HG02798 (cell line): Measurements from ENCODE around the gene ADGRL1.
"Not testable (repeated sequence)": the region's sequence is repeated elsewhere in the genome, so short reads cannot be mapped to it uniquely, and the experiment has no call there.

Experiments
- ATAC-seq: cut with Tn5 transposase; IDR thresholded peaks from one replicate; pipeline ENCODE4 v1.9.1; 2021; ENCODE audit warnings: mild to moderate bottlenecking; ENCODE audit not compliant: unreplicated experiment, poor library complexity

ADGRL1 gene

DNA sequence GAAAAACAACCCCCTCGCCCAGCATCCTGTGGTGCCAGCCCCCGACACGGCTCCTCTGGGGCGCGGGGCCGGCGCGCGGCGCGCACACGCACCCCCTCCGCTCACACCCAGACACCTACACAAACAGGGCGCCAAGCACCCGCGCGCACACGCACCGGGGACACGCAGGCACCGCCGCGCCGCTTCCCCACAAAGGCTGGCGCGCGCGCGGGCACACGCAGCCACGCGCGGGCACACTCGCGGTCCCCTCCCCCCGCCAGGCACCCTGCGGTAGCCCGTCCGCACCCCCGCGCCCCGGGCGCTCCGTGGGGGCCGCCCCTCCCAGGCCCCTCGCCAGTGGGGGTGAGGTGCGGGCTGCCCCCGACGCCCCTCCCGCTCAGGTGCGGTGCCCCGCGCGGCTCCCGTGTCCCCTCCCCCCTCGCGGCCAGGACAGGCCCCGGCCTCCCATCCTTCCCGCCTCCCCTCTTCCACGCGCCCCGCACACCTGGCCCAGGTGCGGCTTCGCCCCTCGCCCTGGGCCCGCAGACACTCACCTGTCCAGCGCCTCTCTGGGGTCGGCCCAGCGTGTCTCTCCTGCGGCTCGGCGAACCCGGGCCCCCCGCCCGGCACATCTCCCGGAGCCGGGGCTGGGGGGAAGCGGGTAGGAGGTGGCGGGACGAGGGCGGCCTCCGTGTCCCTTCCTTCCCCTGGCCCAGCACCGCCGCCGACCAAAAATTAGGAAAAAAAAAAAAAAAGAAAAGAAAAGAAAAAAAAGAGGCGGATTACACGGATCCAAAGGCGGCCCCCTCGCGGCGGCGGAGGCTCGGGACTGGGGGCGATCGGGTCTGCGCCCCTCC lies at the start of gene ADGRL1:
Gene ADGRL1, minus strand, starts transcription at position 718 of the 836 bp plus-strand sequence. CDS start 22,567 bp downstream, outside the sequence.
- not testable (repeated sequence) for ATAC-seq

DNA sequence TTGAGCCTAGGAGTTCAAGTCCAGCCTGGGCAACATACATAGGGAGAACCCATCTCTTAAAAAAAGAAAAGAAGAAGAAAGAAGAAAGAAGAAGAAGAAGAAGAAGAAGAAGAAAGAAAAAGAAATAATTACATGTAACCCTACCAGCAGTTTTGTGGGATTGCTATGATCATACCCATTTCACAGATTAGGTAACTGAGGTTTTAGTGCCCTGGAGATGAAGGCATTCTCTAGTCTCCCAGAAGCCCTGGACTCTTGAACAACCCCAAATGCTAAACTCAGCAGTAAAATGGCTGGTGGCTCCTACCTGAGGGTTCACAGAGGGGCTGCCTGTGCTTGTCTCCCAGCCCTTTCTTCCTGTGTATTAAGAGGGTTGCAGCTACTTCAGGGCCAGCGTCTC lies 49.3 kb upstream of the ADGRL1 start:
- ATAC-seq, result not testable (repeated sequence)

DNA sequence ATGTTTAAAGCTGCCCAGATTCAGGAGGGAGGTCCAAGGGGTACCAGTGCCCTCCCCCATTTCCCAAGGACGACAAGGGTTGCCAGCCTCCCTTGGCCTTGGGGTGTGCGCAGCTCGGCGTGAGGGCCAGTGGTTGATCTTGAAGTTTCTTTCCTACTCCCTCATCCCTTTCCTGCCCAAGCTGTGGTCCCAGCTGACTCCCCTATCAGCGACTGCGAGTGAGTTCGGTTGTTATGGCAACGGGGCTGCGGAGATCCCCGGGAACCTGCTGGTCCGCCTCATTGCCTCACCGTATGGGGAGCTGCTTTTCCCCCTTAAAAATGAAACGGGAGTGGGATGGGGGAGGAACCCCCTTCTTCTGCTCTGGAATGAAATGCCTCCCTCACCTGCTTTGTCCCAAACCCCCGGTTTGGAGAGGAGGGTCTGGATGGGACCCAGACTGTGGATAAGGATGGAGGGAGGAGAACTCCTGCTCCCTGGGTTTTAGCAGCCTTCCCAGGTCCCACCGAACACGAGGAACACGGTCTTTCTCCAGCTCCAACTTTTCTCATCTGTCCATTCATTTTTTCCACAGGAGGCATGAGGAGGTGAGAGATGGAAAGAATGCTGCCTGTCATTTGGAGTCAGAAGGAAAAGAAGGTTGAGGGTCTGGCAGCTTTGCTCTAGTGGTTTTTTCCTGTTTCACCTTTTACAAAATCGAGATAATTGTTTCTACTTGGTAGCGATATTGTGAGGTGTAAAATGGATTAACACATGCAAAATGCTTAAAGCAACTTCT lies 48.0 kb upstream of the ADGRL1 start:
- ATAC-seq, result not testable (repeated sequence)

DNA sequence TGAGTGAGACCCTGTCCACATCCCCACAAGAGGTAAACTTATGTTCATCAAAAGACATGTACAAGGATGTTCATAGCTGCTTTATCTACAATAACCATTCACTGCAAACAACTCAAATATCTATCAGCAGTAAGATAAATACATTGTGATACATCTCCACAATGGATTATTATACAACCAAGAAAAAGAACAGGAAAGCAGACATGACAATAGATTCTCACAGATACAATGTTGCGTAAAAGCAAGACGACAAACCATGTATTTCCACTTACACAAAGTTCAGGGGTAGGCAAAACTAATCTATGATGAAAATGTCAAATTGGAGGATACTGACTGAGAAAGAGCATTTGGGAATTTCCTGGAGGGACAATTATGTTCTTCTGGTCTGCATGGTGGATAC lies 46.2 kb upstream of the ADGRL1 start:
- not testable (repeated sequence) for ATAC-seq

DNA sequence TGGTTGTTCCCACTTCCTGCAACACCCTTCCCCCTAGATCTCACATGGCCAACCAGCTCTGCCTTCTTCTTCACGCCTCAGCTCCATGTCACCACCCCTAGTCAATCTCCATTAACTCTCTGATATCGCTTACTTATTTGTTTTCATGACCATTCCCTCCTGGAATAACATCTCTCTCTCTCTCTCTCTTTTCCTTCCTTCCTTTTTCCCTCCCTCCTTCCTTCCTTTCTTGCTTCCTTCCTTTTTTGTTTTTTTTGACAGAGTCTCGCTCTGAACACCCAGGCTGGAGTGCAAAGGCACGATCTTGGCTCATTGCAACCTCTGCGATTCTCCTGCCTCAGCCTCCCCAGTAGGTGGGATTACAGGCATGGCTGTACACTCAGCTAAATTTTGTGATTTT lies 44.9 kb upstream of the ADGRL1 start:
- ATAC-seq, result no peak

DNA sequence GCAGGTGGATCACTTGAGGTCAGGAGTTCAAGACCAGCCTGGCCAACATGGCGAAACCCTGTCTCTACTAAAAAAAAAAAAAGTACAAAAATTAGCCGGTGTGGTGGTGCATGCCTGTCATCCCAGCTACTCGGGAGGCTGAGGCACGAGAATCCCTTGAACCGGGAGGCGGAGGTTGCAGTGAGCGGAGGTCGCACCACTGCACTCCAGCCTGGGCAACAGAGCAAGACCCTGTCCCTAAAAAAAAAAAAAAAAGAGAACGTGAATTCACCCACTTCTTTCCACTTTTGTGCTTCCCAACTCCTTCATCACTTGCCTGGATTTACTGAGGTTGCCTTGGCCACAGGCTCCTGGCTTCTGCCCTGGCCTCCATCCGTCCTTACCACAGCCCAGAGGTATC lies 44.3 kb upstream of the ADGRL1 start:
- not testable (repeated sequence) for ATAC-seq

DNA sequence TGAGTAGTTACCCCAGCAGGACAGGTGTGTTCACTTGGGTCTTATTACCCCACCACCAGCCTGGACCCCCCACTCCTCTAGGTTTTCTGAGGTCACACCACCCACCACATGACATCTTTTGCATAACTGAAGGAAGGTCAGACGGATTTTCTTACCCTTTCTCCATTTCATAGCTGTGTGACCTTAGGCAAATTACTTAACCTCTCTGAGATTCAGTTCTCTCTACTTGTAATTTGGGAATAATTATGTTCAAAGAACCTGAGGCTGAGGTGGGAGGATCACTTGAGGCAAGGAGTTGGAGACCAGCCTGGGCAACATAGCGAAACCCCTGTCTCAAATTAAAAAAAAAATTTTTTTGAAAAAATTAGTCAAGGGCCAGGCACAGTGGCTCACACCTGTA lies 43.9 kb upstream of the ADGRL1 start:
- not testable (repeated sequence) for ATAC-seq

DNA sequence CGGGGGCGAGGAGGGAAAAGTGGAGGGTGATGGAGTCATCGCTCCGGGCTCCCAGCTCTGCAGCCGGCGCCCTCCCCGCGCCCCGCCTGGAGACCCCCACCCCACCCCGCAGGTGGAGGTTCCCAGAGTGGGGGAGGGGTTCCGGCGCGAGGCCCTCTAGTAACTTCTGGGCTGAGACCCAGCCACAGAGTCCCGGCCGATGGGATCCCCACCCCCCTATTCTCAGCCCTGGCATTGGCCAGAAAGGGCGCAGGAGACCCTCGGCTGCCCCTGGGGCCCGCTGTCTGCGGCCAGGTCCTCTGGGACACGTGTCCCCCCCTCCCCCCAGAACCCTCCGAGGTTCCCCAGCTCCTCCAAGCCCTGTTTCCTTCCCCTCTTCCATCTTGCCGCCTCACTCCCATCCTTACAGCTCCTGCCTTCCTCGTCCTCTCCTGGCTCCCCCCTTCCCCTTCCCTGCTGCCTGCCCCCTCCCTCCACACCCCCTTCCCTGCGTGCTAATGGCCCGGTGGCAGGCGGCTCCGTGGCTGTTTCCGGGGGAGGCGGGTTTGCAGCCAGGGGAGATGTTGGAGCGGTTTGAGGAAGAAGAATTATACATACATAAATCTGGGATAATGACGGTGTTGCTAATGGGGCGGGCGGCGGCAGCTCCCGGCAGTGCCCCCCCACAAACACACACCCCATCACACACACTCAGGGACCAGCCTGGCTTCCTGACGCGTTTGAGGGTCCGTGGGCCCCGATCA lies 43.2 kb upstream of the ADGRL1 start:
- not testable (repeated sequence) for ATAC-seq

DNA sequence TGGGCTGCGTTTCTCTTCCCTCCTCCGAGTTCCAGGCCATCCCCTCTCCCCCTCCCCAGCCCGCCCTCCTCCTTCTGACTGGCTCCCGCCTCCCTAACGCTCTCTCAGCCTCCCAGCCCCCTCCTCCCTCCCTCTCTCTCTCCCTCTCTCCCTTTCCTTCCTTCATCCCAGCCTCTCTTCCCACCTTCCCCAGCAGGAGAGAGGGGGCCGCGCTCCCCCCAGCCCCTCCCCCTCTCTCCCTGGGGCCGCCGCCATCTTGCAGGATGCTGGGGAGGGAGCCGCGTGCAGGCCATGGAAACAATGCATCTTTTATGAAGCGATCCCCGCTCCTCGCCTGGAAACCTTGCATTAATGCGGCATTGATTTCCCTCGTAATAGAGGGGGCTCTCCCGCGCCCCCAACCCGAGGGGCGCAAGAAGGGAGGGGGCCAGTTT lies 42.6 kb upstream of the ADGRL1 start:
- ATAC-seq, result no peak

DNA sequence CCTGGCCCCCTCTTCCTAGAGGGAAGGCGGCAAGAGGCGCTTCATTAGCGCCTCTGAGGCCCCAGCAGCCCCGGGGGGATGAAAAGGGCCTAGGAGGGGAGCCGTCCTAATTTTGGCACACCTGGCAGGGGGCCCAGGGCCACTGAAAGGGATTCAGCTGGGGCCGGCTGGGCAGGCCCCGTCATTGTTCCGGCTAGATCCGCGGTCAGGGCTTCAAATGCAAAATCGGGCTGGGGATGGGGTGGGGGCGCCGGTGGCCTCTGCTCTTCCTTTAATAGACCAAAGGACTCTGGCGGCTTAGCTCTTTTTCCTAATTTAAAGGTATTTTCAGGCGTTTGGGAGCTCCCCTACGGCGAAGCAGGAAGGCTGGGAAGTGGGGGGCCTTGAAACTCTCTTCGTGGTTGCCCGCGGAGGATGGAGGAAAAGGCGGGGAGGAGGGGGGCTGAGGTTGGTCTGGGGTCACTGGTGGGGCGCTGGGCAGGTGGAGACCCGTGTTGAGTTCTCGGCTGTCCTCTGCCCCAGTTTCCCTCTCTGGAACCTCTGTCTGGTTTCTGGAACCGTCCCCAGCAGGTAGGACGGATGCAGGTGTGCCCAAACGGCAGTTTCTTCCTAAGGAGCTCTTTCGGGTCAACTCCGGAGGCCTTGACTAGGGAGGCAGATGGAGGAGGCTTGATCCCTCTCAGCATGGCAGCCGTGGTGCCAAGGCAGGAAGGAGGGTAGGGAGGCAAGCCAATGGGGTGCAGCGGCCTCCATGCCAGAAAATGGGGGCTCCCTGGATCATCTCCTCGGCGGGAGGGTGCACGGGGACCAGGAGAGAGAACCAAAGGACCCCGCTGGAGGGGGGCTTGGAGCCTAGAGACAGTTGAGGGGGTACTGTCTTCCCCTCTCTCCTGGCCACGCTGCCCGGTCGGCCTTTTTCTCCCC lies 41.8 kb upstream of the ADGRL1 start:
- not testable (repeated sequence) for ATAC-seq

DNA sequence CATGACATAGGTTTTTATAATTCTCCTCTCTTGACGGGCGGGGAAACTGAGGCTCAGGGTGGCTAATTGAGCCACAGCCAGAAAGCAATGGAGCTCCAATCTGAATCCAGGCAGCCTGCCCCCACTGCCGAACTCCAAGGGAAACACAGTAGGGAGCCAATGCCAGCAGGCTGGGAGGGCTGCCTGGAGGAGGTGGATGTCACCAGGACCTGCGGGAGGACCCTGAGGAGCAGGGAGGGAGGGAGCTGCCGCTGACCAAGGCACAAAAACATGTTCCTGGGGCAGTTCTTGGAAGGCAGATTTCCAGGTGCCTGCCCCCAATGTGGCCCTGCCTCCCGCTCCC lies 41.2 kb upstream of the ADGRL1 start:
- not testable (repeated sequence) for ATAC-seq

DNA sequence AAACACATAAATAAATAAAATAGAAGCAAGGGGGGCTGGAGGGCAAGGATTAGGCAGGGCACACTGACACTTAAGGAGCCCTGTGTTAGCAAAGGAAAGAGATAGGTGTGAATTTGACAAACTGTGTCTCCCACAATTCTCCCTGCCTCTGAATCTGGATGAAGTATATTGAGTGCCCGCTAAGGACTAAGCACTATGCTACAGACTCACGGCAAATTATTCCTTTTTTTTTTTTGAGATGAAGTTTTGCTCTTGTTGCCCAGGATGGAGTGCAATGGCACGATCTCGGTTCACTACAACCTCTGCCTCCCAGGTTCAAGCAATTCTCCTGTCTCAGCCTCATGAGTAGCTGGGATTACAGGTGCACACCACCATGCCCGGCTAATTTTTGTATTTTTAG lies 38.4 kb upstream of the ADGRL1 start:
- not testable (repeated sequence) for ATAC-seq

DNA sequence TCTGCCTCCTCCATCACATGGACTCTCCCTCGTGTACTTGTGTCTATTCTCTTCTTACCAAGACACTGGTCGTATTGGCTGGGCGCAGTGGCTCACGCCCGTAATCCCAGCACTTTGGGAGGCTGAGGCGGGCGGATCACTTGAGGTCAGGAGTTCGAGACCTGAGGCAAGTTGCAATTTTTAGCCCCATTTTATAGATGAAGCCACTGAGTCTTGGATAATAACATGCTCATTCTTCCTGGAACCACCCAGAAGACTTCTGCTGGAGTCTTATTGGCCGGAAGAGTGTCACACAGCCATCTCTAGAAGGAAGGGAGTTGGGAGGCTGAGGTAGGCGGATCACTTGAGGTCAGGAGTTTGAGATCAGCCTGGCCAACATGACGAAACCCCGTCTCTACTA lies 37.7 kb upstream of the ADGRL1 start:
- not testable (repeated sequence) for ATAC-seq

DNA sequence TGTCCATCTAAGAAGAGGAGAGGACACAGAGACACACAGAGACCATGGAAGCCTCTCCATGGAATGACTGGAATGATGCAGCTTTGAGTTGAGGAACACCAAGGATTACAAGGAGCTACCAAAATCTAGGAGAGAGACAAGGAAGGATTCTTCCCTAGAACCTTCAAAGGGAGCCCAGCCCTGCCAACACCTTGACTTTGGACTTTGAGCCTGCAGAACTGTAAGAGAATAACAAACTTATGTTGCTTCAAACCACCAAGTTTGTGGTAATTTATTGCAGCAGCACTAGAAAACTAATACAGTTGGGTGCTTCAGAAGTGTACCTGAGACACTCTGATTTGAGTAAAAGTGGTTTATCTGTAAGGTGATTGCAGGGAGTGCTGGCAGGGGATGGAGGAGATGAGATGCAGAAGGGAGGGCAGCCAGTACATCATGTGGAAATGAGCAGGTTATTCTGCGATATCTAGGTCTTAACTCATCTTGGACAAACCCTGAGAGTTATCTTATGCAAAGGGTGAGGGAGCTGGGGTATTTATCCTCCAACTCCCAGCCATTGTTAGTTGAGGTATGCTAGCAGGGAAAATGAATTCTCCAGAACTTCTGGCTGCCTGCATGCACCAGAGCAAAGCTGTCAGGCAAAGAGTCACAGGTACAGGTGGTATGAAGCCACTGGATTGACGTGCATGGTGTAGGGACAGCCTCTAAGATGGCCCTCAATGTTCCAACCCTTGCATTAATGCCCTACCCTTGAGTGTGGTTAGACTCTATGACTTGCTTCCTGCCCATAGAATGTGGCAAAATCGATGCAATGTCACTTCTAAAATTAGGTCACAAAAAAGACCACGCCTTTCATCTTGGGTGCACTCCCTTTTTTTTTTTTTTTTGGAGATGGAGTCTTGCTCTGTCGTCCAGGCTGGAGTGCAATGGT lies 31.3 kb upstream of the ADGRL1 start:
- no peak for ATAC-seq

DNA sequence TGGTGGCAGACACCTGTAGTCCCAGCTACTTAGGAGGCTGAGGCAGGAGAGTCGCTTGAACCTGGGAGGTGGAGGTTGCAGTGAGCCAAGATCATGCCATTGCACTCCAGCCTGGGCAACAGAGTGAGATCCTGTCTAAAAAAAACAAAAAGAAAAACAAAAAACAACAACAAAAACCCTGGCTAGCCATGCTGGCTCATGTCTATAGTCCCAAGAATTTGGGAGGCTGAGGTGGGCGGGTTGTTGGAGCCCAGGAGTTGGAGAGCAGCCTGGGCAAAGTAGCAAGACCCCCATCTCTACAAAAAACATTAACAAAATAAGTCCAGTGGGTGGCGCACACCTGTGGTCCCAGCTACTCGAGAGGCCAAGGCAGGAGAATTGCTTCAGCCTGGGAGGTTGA lies 27.0 kb upstream of the ADGRL1 start:
- not testable (repeated sequence) for ATAC-seq

DNA sequence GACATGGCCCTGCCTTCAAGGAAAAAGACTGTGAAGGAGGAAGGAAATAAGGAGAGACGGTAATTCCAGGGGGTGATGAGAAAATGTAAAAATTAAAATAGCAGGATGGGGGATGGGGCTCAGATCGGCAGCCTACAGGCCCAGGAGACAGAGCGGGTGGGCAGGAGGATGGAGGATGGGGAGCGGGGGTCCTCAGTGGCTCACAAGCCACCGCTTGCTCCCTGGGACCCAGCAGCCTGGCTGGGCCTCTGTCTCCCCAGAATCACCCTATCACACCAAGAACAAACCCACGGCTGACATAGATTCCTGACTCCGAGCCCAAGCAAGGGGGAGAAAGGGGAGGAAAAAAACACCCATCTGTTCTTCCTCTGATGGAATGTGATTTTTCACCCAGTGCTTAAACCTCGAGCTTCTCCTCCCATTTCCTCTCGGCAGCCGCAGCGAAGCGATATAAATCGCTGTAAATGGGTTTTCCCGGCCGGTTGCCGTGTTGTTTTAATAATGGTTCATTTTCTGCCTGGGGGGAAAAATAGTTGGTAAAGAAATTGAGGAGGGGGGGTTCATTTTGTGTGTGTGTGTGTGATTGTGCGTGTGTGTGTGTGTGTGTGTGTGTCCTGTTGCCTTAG lies 22.6 kb upstream of the ADGRL1 start:
- ATAC-seq, result not testable (repeated sequence)

DNA sequence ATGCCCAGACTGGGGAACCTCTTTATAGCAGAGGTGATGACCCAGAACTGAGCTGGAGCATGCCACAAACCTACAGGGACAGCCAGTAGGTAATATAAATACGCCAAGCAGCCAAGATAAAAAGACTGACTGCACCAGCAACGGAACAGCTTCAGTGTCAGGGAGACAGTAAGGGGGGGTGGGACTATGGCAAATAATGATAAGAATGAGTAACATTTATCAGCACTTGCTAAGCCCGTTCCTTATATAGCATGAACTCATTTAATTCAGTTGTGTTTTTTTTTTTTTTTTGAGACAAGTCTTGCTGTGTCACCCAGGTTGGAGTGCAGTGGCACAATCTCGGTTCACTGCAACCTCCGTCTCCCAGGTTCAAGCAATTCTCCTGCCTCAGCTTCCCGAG lies 20.5 kb upstream of the ADGRL1 start:
- ATAC-seq, result not testable (repeated sequence)

DNA sequence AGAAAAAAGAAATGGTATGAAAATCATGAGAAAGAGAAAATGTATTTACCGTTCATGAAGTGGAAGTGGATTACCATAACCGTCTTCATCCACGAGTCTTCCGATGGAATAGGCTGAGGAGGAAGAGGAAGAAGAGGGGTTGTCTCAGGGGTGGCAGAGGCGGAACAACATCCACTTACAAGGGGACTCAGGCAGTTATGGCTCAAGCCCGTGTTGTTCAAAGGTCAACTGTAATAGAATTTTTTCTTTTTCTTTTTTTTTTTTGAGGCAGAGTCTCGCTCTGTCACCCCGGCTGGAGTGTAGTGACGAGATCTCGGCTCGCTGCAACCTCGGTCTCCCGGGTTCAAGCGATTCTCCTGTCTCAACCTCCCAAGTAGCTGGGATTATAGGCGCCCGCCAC lies 16.9 kb upstream of the ADGRL1 start:
- ATAC-seq, result no peak
